Right forelimb (tissue), 1 donor: ENCODE results near the gene CFDP1.

ENCODE experiments used
- DNase-seq: peaks from one replicate; pipeline ENCODE4 v3.0.0-alpha.2; 2018

CFDP1 gene

DNA sequence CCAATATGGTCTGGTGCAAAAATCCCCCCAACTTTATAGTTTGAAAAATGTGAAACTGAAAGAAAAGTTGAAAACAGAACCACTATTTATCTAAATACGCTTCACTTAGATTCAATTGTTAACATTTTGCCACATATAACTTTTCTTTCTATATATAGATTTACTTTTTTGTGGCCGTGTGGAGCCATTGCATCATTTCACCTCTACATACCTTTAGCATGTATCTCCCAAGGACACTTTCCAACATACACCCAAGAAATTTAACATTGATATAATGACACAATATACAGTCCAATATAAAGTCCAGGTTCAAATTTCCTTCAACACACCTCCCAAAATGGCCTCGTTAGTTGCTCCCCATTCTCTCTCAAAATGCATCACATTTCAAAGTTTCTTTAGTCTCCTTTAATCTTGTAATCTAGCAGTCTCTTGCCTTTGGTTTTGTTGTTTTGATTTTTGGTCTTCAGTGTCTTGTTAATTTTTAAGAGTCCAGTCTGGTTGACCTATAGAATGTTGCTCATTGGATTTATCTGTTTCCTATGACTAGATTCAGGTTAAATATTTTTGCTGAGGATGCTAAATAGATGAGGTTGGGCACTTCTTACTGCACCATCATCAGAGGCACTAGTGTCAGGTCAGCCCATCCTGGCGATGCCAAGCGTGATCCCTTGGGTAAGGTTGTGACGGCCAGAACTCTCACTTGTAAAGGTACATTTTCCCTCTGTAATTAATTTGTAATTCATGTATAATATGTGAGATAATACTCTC is 117.6 kb downstream of the CFDP1 start:
- DNase-seq: no peak

DNA sequence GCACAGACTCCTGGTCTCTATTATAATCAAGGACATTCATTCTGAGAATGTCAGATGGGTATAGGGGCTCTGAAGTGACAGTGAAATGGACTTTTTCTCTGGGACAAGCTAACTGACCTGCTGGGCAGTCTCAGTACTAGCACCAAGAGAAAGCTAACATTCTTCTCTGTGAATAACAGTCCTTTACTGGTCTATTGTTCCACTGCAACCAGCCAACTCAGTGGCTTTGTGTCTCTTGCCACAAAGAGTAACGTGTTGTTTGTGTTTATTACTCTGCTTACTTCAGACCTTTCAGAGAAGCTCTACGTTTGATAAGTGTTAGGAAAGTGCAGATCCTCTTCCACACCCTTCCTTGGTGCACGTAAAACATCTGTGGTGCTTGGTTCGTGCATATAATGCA is 120.4 kb downstream of the CFDP1 start:
- no peak for DNase-seq

DNA sequence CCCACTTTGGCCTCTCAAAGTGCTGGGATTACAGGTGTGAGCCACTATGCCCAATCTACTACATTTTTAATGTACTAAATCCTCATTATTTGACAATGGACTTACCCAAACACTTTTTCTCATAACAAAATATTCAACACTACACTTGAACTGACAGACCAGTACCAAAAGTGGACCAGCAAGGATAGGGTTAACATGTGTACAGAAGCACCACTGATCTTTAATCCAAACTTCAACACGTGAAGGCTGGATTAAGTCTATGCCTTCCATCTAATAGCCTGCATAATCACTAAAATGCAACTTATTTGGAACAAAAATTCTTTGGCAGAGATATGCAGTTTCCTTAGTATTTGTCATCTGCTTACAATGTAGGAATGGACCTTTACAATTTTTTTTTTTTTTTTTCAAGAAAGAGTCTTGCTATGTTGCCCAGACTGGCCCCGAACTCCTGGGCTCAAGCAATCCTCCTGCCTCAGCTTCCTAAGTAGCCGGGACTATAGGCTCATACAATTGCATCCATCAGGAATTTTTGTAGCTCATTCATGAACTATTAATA is 121.8 kb downstream of the CFDP1 start:
- DNase-seq: no peak

DNA sequence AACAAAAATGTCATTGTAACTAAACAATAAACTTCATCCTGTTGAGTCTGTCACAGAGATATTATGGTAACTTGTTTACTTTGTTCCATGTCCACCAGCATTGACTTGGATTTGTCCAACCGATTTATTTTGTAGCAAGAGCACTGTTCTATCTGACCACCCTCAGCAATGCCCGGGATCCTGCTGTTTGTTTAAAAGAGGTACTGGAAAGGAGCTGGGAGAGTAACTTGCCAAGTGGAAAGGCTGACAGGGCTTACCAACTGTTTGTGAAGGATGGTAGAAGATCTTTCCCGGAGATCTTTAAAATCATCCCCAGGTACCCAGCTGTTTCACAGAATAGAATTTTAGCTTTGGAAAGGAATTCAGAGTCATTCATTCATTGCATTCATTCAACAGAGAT is 122.8 kb downstream of the CFDP1 start:
- no peak for DNase-seq

DNA sequence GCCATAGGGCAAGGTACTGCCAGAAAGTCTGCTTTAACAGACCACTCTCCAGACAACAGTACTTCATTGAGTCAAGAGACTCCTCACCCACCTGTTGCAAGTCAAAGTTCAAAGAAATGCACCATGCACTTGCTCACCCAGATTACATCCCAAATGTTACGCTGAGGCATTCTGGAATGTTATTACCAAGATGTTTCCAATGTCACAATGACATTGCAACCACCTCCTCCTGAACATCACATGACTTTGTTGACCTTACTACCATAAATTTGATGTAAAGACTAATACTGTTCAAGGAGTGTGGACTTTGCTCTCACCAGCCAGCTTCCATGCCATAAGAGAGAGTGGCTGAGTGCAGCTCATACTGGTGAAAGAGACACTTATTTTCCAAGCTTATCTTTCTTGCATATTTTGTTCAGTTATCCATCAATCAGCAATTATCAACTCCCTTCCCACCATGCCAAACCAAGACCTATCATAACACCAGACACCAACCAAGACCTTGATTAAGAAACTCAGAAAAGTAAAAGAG is 123.3 kb downstream of the CFDP1 start:
- no peak for DNase-seq

DNA sequence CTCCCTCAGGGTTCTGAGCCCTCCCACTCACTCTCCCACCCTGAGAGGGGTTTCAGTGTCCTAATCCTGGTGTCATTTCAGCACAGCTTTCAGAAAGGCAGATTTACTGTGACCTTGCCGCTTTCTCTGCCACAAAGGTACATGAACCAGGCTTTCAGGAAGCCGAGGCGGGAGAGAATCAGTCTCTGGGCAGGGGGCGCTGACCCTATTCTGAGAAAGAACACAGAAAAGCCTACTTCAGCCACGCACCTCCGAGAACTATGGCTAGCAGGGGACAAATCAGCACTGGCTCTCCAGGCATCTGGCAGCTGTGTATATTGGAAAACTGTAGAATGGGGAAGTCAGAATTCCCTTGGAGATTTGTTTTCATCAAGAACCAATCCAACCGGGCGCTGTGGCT is 124.1 kb downstream of the CFDP1 start:
- DNase-seq: no peak

DNA sequence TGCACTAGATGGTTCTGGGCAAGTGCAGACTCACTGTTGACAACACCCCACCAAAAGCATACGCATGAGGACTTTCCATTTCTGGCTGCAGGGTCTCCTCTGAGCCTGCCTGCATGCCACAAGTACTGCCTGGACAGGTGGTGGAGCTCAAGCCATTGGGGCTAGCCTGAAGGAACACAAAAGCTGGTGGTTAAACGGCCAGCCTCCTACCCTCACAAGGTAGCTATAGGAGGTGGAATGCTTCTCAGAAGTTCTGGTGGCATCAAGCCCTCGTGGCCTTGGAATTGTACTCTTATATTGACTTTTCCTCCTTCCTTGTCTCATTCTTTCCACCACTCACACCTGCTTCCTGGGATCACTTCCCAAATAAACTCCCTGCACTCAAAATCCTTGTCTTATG is 125.3 kb downstream of the CFDP1 start:
- DNase-seq: no peak

DNA sequence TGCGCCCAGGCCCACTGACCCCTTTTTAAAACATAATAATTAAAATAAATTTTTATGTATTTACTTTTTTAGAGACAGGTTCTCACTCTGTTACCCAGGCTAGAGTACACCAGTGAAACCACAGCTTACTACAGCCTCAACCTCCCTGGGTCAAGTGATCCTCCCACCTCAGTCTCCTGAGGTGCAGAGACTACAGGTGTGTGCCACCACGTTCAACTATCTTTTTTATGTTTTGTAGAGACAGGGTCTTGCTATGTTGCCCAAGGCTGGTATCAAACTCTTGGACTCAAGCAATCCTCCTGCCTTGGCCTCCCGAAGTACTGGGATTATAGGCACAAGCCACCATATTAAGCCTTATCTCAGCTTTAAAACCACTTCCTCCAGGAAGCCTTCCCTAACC is 125.8 kb downstream of the CFDP1 start:
- DNase-seq: no peak

DNA sequence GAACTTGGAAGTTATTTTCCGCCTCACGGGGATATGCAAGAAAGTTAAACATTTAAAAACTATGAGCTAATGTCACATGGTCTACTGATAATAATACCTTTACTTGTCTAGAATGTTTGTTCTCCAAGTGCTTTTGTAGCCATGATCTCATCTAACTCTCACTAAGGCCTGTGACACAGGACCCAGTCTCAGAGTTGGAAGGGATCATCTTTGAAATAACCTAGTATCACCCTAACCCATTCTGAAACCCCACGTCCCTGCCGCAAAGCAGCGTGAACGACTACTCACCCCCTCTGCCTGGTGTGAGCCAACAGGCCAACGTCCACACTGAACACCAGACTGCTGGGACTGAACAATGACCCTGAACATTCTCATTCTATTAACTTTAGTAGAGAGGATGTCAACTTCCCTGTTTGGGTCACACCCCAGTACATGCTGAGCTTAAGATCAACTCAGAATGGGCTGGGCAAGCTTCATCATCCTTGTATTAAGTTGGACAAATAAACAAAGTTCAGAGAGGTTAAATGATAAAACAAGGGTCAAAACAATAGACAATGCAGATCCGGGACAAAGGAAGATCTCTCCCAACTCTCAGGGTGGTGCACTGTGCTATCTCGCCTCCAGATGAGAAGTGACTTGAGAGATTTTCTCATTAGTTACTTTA is 127.1 kb downstream of the CFDP1 start:
- DNase-seq: no peak

DNA sequence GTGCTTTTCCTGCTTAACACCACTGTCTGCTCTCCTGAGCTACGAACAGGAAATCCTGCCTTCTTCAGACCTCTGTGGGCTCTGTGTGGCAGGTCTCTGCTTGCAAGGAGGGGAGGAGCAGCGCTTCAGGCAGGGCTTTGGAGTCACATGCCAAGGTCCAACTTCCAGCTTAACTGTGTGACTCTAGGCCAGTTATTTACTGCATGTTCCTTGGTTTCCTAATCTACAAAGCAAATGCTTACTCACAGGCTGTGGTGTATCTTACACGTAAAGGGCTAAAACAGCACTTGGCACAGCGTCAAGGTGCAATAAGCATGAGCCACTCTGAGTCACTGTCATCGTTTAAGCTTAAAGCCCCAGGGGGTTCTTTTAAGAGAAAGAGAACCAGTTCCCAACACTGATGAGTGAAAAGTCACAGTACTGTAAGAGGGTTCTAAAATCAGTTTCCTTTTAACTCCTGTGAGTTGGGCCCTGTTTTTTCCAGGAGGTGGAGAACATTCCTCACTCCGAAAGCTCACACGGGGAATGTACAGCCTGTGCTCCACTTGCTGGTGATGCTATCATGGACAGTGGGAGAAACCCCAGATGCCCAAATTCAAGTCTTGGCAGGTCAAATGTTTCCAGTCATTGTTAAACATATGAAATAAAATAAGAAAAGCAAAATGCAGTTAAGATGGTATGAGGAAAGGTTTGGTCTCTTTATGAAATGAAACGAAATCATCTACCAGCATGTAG is 127.8 kb downstream of the CFDP1 start:
- no peak for DNase-seq

DNA sequence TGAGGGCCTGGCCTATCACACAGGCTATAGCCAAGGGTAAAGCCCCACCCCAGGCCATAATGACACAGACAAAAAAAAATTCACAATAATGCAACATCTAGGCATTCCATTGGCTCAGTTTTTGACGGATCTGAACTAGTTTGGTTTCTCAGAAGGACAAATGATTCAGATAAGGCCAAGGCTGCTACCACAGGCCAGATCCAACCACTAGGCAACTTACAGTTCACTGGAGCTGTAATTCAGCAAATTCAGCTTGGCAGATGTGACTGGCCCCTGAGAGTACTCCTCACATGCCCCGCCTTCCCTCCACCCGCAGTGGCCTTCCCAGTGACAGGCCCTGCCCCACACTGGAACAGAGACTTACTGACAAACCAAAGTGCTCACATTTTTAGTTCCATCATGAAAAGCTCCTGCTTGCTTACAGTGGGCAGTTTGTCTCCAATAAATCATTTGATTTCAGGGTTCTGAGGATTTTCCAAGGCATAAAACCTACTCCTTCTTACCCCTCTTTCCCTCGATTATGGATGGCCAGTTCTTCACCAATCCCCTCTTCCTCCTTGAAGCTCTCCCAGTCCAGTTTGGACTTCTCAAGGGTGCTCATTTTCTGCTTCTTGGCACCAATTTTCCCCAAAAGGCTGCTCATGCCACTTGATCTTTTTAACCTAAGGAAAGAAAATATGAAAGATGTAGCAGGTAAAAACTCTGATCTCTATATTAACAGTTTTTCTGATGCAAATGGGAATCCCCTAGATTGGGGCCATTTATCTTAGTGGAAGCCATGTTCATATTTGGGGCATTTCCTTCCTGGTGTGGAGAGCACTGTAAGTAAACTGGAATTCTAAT is 128.6 kb downstream of the CFDP1 start:
- DNase-seq: no peak

DNA sequence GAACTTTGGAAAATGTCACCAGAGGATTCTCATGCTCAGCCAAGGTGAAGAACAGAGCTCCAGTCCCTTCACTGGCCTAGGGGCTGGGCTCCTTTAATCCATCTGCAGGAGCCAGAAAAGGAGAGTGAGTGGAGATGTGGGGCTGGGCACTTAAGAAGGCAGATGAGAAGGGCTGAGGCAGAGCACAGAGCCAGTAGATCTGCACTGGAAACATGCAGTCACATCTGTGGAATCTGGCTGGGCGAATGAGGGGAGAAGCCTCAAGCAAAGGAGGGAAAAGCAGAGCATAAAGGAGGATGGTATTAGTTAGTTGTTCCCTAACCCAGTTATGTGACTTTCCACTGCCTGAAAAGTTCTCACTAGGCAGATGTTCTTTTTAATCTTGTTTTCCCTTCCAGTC is 131.5 kb downstream of the CFDP1 start:
- DNase-seq: no peak

DNA sequence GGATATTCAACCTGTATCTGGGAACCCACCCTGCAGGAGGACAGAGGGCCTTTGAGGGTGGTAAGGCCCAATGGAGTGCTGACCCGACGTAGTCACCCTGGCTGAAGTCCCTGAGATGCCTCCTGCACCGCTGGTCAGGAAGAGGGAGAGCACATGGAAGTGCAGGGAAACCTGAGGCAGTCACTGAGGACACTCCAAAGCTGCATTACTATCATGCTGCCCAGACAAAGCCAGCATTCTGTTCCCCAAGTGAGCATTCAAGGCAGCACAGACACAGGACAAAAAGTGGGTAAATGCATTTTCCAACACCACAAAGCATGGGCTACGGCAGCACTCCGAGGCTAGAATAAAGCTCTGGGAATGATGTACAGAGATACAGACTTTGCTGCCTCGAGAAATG is 135.0 kb downstream of the CFDP1 start:
- DNase-seq: no peak

DNA sequence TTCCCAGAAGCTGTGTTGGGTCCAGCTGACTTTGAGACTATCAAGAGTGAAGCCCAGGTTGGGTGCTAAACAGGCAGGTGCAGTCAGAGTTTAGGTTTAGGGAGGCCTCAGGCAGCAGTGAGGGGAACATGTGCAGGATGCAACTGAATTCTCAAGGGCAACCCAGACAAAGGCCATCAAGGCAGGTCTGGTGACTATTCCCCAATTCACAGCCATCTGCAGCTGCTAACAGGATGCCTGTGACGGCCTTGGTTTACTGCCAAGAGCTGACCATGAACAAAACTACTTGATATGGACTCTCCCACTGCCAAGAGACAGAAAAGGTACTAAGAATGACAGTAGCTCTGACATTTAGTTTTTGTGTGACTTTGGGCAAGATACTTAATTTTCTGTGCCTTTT is 136.7 kb downstream of the CFDP1 start:
- no peak for DNase-seq

DNA sequence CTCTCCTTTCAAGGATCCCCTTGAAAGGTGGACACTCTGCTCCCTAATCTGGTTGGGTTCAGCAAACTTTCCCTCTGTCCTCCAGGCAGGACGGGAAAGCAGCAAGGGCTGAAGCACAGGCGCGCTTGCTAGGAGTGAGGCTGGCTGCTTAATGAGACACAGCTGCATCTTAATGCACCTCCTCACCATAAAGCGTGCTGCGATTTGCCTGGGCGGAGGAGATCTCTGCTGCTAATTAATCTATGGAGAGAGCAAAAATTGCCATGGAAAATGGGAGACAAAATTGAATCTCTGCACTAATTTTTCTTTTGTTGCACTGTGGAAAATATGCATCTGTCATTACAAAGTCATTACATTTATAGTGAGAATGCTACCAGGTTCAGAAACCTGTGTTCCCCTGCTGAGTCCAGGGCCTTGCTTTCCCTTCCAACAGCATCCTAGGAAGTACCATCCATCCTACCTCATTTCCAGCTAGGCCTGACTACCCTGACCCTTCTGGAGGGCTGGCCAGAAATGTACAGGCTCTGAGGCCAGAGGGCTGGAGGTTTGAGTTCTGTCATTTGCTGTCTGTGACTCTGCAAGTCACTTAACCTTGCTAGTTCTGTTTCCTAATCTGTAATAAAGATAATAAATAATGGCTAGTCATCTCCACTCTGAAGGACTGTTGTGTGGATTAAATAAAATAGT is 138.4 kb downstream of the CFDP1 start:
- DNase-seq: no peak

DNA sequence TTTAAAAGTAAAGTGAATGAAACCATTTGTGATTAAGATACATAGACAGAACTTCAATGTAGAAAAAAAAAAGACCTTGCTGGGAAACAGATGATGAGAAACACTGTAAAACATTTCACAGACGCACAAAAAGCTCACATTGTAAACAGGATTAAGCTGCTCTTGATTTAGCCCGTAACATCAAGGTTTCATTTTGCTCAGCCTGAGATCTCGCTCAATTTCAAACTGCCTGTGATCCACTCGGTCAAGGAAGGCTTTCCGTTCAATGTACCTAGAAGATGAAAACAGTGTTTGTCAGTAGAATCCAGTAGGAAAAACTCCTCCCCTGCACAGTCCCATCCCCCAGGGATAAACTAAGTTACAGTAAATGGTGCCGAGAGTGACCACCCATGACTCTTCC is 139.5 kb downstream of the CFDP1 start:
- DNase-seq: no peak

DNA sequence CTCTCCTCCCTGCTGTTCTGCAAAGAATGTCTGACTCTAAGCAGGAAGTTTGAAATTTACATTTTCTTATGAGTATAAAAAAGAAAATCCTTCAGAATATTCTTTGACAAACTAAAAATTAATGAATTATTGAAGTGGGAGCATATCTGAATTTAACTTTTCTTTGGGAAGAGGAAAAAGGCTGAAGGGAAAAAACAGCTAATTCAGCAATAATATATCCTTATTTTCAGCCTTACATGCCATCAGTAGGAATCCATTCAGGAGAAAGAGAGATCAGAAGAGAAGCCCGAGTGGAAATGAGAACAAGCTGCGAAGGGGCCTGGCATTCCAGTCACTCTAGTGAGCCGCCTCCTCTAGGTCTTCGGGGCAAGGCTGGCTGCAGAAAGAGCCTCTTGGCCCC is 140.1 kb downstream of the CFDP1 start:
- DNase-seq: no peak

DNA sequence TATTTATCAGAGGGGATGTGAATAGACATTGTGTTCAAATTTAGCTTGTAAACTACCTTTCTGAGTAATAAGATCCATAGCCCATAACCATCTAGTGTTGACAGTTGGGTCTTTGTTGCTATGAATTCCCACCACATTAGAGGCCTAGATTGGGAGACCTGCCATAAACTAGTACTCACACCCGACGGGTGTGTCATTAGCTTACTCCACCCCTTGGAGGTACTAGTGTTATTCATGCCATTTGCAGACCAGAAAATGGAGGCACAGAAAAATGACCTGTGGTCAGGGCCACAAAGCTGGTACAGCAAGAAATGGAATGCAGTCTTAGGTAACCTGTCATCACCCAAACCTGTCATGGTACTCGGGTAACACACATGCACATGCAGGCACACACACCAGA is 140.6 kb downstream of the CFDP1 start:
- DNase-seq: no peak

DNA sequence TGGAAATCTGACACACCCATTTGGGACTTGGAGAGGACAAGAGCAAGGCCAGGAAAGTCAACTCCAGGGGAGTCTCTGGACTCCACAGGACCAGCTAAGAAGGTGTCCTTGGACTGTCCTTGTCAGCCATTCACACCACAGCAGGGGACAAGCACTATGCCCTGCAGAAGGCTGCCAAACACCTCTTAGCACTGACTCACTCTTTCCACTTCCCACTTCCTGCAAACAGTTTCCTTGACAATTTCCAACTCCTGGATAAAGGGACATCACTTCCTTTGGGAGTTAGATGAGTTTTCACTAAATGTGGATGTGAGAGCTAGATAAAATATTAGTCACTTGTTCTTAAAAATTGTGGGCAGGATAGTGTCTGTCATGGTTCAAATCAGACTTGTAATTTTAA is 144.1 kb downstream of the CFDP1 start:
- no peak for DNase-seq

DNA sequence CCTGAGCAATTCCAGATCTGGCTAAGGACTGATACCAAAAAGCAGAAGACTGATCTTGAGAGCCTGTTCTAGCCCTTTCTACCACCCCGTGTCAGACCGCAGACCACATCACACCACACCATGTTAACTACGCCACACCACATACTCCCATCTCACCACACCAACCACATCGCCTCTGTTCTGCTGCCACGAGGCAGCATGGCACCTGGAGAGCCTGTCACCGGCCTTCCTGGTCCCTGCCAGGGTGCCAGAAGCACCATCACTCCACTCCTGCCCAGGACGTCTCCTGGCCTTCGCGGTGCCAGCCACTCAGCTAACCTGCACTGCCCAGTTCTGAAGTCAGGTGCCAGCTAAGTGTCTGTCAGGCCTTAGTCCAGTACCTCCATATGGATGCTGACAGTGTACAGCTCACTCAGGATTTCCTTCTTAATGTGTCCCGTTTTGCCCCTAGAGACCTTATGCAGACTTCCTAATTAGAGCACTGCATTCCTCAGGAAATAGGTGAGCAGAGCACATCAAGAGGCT is 144.6 kb downstream of the CFDP1 start:
- DNase-seq: no peak

DNA sequence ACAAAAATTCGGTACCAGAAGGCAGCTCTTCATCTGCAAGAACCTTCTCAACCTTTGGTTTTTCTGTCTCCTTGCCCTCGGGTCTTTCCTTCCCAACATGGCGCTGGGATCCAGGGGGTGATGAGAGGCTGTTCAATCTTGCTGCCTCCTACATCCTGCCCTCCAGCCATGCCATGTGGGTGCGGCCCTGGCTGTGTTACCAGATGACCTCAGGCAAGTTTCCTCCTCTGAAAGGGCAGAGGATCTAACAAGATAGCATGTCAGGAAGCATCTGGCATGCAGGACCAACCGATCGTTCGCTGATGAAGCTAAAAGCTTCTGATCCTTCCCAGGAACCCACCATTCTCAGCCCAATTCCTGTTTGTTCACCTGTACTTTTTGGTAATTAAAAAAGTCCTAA is 145.1 kb downstream of the CFDP1 start:
- no peak for DNase-seq

DNA sequence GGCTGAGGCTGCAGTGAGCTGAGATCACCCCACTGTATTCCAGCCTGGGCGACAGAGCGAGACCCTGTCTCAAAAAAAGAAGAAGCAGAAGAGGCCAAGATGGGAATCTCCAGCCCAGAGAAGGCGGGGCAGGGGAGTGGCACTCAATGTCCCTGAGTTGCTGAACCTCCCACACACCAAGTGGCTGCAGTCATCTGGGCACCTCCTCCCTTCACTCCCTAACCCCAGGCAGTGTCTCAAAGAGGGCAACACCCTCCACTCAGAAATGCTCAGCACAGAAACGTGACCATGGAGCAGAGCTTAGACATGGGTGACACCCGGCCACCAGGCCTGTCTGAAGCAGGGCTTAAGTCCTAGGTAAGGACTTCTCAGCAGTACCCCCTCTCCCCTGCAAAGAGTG is 145.6 kb downstream of the CFDP1 start:
- DNase-seq: no peak
